NCI-H187 treated with DMSO at 0.1 percent for 48 hours (cell line): ENCODE results near the gene PLAAT4.
"Not testable (repeated sequence)": the region's sequence is repeated elsewhere in the genome, so short reads cannot be mapped to it uniquely, and the experiment has no call there.

ENCODE experiments used
- DNase-seq: peaks from one replicate; lab custom pipeline; 2025; lab: John Stamatoyannopoulos, UW

Gene PLAAT4

GRCh38 chr11:63511048-63511748 lies 25.4 kb upstream of the PLAAT4 start:
- DNase-seq, result no peak

GRCh38 chr11:63512816-63513215 lies 23.8 kb upstream of the PLAAT4 start:
- no peak for DNase-seq

- DNase-seq, result no peak
Observed at GRCh38 chr11:63516109-63516508, 20.5 kb upstream of the PLAAT4 start.

- DNase-seq, result no peak
Observed at GRCh38 chr11:63517156-63517555, 19.5 kb upstream of the PLAAT4 start.

GRCh38 chr11:63518548-63518947 lies 18.1 kb upstream of the PLAAT4 start:
- DNase-seq, result no peak

- DNase-seq, result no peak
Observed at GRCh38 chr11:63520606-63521170, 15.9 kb upstream of the PLAAT4 start.

- DNase-seq, result no peak
Observed at GRCh38 chr11:63521896-63522295, 14.7 kb upstream of the PLAAT4 start.

GRCh38 chr11:63523151-63523550 lies 13.5 kb upstream of the PLAAT4 start:
- DNase-seq, result no peak

- no peak for DNase-seq
Observed at GRCh38 chr11:63527667-63528066, 8.9 kb upstream of the PLAAT4 start.

- not testable (repeated sequence) for DNase-seq
Observed at GRCh38 chr11:63528156-63528555, 8.5 kb upstream of the PLAAT4 start.

- not testable (repeated sequence) for DNase-seq
Observed at GRCh38 chr11:63528729-63529278, 7.8 kb upstream of the PLAAT4 start.

- not testable (repeated sequence) for DNase-seq
Observed at GRCh38 chr11:63529373-63529772, 7.2 kb upstream of the PLAAT4 start.

- no peak for DNase-seq
Observed at GRCh38 chr11:63530021-63530420, 6.6 kb upstream of the PLAAT4 start.

GRCh38 chr11:63531074-63531792 lies 5.4 kb upstream of the PLAAT4 start:
- not testable (repeated sequence) for DNase-seq

GRCh38 chr11:63532117-63532516 lies 4.5 kb upstream of the PLAAT4 start:
- no peak for DNase-seq

- DNase-seq, result no peak
Observed at GRCh38 chr11:63532799-63533475, 3.7 kb upstream of the PLAAT4 start.

- no peak for DNase-seq
Observed at GRCh38 chr11:63534076-63534475, 2.5 kb upstream of the PLAAT4 start.

- DNase-seq, result no peak
Observed at GRCh38 chr11:63534895-63535461, 1.6 kb upstream of the PLAAT4 start.

GRCh38 chr11:63535734-63536133 lies 874 bp upstream of the PLAAT4 start:
- no peak for DNase-seq

GRCh38 chr11:63537293-63538101 lies 889 bp downstream of the PLAAT4 start:
- DNase-seq, result no peak

- not testable (repeated sequence) for DNase-seq
Observed at GRCh38 chr11:63542506-63542905, 5.9 kb downstream of the PLAAT4 start.
